ENCODE measurements around the gene ZNF831.

The ZNF831 gene

DNA sequence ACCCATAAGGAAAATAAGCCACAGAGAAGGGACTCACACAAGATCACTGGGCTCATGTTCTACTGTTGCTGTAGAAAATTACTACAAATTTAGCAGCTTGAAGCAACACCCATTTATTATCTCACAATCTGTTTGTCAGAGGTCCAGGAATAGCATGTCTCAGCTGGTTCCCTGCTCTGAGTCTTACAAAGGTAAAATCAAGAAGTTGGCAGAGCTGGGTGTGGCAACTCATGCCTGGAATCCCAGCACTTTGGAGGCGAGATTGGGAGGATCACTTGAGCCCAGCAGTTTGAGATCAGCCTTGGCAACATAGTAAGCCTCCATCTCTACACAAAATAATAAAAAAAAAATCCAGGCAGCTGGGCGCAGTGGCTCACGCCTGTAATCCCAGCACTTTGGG, 28.5 kb upstream of the ZNF831 start:
- H3K4me3 ChIP-seq (ENCODE audit: low read length), result no peak overlapping the region
- no peaks in the 10 kb centered on the region for H3F3A ChIP-seq (ENCODE audit: control insufficient read depth, insufficient read depth)
- no peaks in the 10 kb centered on the region for H3K36me3 ChIP-seq (ENCODE audit: control insufficient read depth, low read length)
- no peaks in the 10 kb centered on the region for H3K9me3 ChIP-seq (ENCODE audit: control insufficient read depth, insufficient read depth, low read length)
- no peaks in the 10 kb centered on the region for H3K27me3 ChIP-seq (ENCODE audit: control insufficient read depth, low read length)
- H3K9me2 ChIP-seq (replicated peaks; ENCODE audit: control insufficient read depth, low read length), result no peaks in the 10 kb centered on the region
- TF ChIP-seq, protein P1, sequence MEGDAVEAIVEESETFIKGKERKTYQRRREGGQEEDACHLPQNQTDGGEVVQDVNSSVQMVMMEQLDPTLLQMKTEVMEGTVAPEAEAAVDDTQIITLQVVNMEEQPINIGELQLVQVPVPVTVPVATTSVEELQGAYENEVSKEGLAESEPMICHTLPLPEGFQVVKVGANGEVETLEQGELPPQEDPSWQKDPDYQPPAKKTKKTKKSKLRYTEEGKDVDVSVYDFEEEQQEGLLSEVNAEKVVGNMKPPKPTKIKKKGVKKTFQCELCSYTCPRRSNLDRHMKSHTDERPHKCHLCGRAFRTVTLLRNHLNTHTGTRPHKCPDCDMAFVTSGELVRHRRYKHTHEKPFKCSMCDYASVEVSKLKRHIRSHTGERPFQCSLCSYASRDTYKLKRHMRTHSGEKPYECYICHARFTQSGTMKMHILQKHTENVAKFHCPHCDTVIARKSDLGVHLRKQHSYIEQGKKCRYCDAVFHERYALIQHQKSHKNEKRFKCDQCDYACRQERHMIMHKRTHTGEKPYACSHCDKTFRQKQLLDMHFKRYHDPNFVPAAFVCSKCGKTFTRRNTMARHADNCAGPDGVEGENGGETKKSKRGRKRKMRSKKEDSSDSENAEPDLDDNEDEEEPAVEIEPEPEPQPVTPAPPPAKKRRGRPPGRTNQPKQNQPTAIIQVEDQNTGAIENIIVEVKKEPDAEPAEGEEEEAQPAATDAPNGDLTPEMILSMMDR (IDR thresholded peaks at IDR 0.05; ENCODE audit: low read depth, low read length, poor library complexity, severe bottlenecking), result no peak
- no peak for TF ChIP-seq EZH2phosphoT487 (IDR thresholded peaks at IDR 0.05; ENCODE audit: borderline replicate concordance, low read length)
- no peak overlapping the region for H3K27ac ChIP-seq (ENCODE audit: low read depth, low read length)
- peaks cover 14% of the 10 kb centered on the region for H3K4me1 ChIP-seq (ENCODE audit: control insufficient read depth, low read length)
- no peak overlapping the region for H3K4me2 ChIP-seq (ENCODE audit: low read length)
- no peaks in the 10 kb centered on the region; the same call in 1 of the 2 replicates for H3K79me2 ChIP-seq (ENCODE audit: control insufficient read depth, low read length)
- H4K20me1 ChIP-seq (ENCODE audit: control insufficient read depth, insufficient read depth, low read depth, low read length), result no peaks in the 10 kb centered on the region

DNA sequence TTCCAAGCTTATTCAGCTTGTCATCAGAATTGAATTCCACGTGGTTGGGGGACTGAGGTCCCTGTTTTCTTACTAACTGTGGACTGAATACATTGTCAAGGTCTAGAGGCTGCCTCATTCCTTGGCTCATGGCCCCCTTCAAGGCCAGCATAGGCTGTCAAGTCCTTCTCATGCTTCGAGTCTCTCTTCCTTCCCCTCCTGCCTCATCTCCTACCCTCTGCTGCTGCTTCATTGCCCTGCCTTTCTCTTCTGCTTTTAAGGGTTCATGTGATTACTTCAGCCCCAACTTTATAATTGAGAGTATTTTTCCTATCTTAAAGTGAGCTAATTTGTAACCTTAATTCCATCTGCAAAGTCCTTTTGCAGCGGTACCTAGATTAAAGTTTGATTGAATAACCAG, 27.6 kb upstream of the ZNF831 start:
- Histone ChIP-seq H3K4me1 (ENCODE audit: control insufficient read depth, low read length) (peaks cover 20% of the 10 kb centered on the region), H3K9me3 (ENCODE audit: control insufficient read depth, insufficient read depth, low read length) (no peaks in the 10 kb centered on the region), H3K4me2 (ENCODE audit: low read length) (no peak overlapping the region), H4K20me1 (ENCODE audit: control insufficient read depth, insufficient read depth, low read depth, low read length) (no peaks in the 10 kb centered on the region), H3K79me2 (ENCODE audit: control insufficient read depth, low read length) (no peaks in the 10 kb centered on the region; the same call in 1 of the 2 replicates), H3K4me3 (ENCODE audit: low read length) (no peak overlapping the region), H3K36me3 (ENCODE audit: control insufficient read depth, low read length) (no peaks in the 10 kb centered on the region), H3K27me3 (ENCODE audit: control insufficient read depth, low read length) (no peaks in the 10 kb centered on the region), H3F3A (ENCODE audit: control insufficient read depth, insufficient read depth) (no peaks in the 10 kb centered on the region), H3K9me2 (replicated peaks; ENCODE audit: control insufficient read depth, low read length) (no peaks in the 10 kb centered on the region), H3K27ac (ENCODE audit: low read depth, low read length) (no peak overlapping the region)
- TF ChIP-seq, protein P1 (IDR thresholded peaks at IDR 0.05; ENCODE audit: low read depth, low read length, poor library complexity, severe bottlenecking), result no peak
- no peak for TF ChIP-seq EZH2phosphoT487 (IDR thresholded peaks at IDR 0.05; ENCODE audit: borderline replicate concordance, low read length)

DNA sequence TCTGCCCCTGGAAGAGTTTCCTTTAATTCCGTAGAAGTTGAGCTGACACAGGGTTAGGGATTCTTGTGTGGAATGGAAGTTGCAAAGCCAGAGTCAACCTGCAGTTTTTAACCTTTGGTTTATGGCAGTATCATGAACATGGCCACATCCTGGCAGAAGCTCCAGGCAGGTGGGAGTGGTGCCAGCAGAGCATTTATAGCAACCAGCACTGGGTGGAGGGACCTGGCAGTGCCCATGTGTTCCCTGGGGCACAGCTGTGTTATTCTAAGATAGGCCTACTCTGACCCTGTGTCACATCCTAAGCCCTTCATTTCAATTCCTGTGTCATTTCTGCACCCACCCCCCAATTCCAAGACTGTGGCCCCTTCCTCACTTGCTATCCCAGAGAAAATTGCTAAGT, 26.1 kb upstream of the ZNF831 start:
- no peaks in the 10 kb centered on the region for H3K36me3 ChIP-seq (ENCODE audit: control insufficient read depth, low read length)
- H3K9me3 ChIP-seq (ENCODE audit: control insufficient read depth, insufficient read depth, low read length), result no peaks in the 10 kb centered on the region
- H3F3A ChIP-seq (ENCODE audit: control insufficient read depth, insufficient read depth), result no peaks in the 10 kb centered on the region
- no peak overlapping the region for H3K27ac ChIP-seq (ENCODE audit: low read depth, low read length)
- no peak for TF ChIP-seq EZH2phosphoT487 (IDR thresholded peaks at IDR 0.05; ENCODE audit: borderline replicate concordance, low read length)
- TF ChIP-seq, protein P1 (IDR thresholded peaks at IDR 0.05; ENCODE audit: low read depth, low read length, poor library complexity, severe bottlenecking), result no peak
- no peaks in the 10 kb centered on the region; the same call in 1 of the 2 replicates for H3K79me2 ChIP-seq (ENCODE audit: control insufficient read depth, low read length)
- H3K9me2 ChIP-seq (replicated peaks; ENCODE audit: control insufficient read depth, low read length), result no peaks in the 10 kb centered on the region
- H3K4me2 ChIP-seq (ENCODE audit: low read length), result no peak overlapping the region
- no peak overlapping the region for H3K4me3 ChIP-seq (ENCODE audit: low read length)
- peaks cover 24% of the 10 kb centered on the region for H3K4me1 ChIP-seq (ENCODE audit: control insufficient read depth, low read length)
- H4K20me1 ChIP-seq (ENCODE audit: control insufficient read depth, insufficient read depth, low read depth, low read length), result no peaks in the 10 kb centered on the region
- no peaks in the 10 kb centered on the region for H3K27me3 ChIP-seq (ENCODE audit: control insufficient read depth, low read length)
